Activated CD8-positive, alpha-beta memory T cell treated with anti-CD3 and anti-CD28 coated beads for 36 hours (primary cell): ENCODE data around the gene SYNC. TPM values are rescaled to one million over a fixed set of nuclear protein-coding genes. Genes with fewer than 3 reads are reported as not detected.

Source experiments
- total RNA-seq, 2 experiments: library from RNA; stranded (reverse); gene quantifications; one replicate each; pipeline ENCODE4 v1.2.3, GENCODE V29; 2021

SYNC gene
- total RNA-seq, 2 experiments from 2014 or later, result not detected

Other genes with a start within 250 kb of the SYNC start
- not detected for gene ZBTB8B, start 237.7 kb downstream of the SYNC start, total RNA-seq
- gene ZBTB8A, start 163.3 kb downstream of the SYNC start, total RNA-seq, result under 1 TPM; 0.17 to 0.27 TPM
- gene ZBTB8OS, start 52.2 kb downstream of the SYNC start, total RNA-seq, result 10 to 100 TPM; 76.9 to 83.7 TPM
- gene RBBP4, start 51.6 kb downstream of the SYNC start, total RNA-seq, result 100 to 1,000 TPM; 295 to 302 TPM
- gene YARS1, start 114.6 kb upstream of the SYNC start, total RNA-seq, result 100 to 1,000 TPM; 241 to 243 TPM
- gene S100PBP, start 114.9 kb upstream of the SYNC start, total RNA-seq, result 10 to 100 TPM; 34.8 to 35.6 TPM
- gene FNDC5, start 168.1 kb upstream of the SYNC start, total RNA-seq, result not detected
- gene HPCA, start 183.7 kb upstream of the SYNC start, total RNA-seq, result not detected
- gene TMEM54, start 198.6 kb upstream of the SYNC start, total RNA-seq, result 1 to 10 TPM; 3.0 to 3.2 TPM